Tibial artery (tissue), 4 donors: ENCODE results near the gene RFNG.
A peak's percentile ranks its signal among the peaks of the same experiment; 100 is the strongest.

Experiments used
- DNase-seq, 2 donors: peaks; one replicate each; pipeline ENCODE4 v3.0.0-alpha.2; 2019
- H3K27ac ChIP-seq, 2 donors: fragments of 200-600 bp; sonication (generic) in 1 of 2; 1 replicate in 1 of 2; 2 replicates in 1 of 2; pipeline ENCODE4 v1.5.1; 2018 to 2019; ENCODE audit warnings: mild to moderate bottlenecking in 1 of 2
- H3K27me3 ChIP-seq, 2 donors: fragments of 200-600 bp; sonication (generic) in 1 of 2; one replicate each; pipeline versions ENCODE4 v1.5.1 to v1.6.0; 2016 to 2019
- H3K36me3 ChIP-seq, 3 donors: fragments of 200-600 bp; sonication (generic) in 2 of 3; one replicate each; pipeline ENCODE4 v1.5.1; 2016 to 2019; ENCODE audit warnings: mild to moderate bottlenecking in 2 of 3
- H3K4me1 ChIP-seq, 4 donors: fragments of 200-600 bp; sonication (generic) in 2 of 4; 1 replicate in 3 of 4; 2 replicates in 1 of 4; pipeline ENCODE4 v1.5.1; 2016 to 2019
- H3K4me3 ChIP-seq, 2 donors: fragments of 200-600 bp; sonication (generic) in 1 of 2; 1 replicate in 1 of 2; 2 replicates in 1 of 2; pipeline ENCODE4 v1.5.1; 2018 to 2019; ENCODE audit warnings: mild to moderate bottlenecking in 2 of 2
- H3K9me3 ChIP-seq, 3 donors: fragments of 200-600 bp; sonication (generic) in 1 of 3; one replicate each; pipeline ENCODE4 v1.5.1; 2016 to 2019
- CTCF ChIP-seq, 2 experiments: fragments of 200-600 bp in 1 of 2; fragments of 450-650 bp in 1 of 2; IDR thresholded peaks; one replicate each; pipeline ENCODE4 v1.5.1; 2017 to 2019; ENCODE audit warnings: antibody characterized with exemption in 2 of 2, mild to moderate bottlenecking in 1 of 2, moderate library complexity in 1 of 2
- intact Hi-C: fragments of 100-400 bp; cut with DNase I; formaldehyde crosslinking; loops from one replicate; pipeline ENCODE4 v1.15.0; 2023; ENCODE audit warnings: low total_unique reads

RFNG gene

GRCh38 chr17:82024859-82025258, 26.8 kb downstream of the RFNG start:
- H3K27me3 ChIP-seq: peaks cover 0 to 25% of the 10 kb centered on the region in 2 donors
- peaks cover 0 to 9% (median 0%) of the 10 kb centered on the region in 3 donors for H3K36me3 ChIP-seq
- no peak overlapping the region for H3K27ac ChIP-seq
- no peaks in the 10 kb centered on the region for H3K9me3 ChIP-seq
- H3K4me1 ChIP-seq: peaks cover 0 to 37% (median 26%) of the 10 kb centered on the region in 4 donors
- no peak overlapping the region for H3K4me3 ChIP-seq
- no peak for TF ChIP-seq CTCF (IDR thresholded peaks at IDR 0.05)
- no peak for DNase-seq
- intact Hi-C loops: no loop called here

- H3K27ac ChIP-seq: peak overlapping the region; percentile 25 to 54
- DNase-seq: no peak
- intact Hi-C loops: no loop called here
- TF ChIP-seq CTCF (IDR thresholded peaks at IDR 0.05): no peak
- H3K36me3 ChIP-seq: peaks cover 0 to 10% (median 5%) of the 10 kb centered on the region in 3 donors
- H3K4me3 ChIP-seq: peak overlapping the region; percentile 65 to 91
- H3K4me1 ChIP-seq: peaks cover 0 to 33% (median 25%) of the 10 kb centered on the region in 4 donors
- H3K27me3 ChIP-seq: peaks cover 0 to 13% of the 10 kb centered on the region in 2 donors
- H3K9me3 ChIP-seq: no peaks in the 10 kb centered on the region
Measured at GRCh38 chr17:82023447-82024241, 28.0 kb downstream of the RFNG start.

- Histone ChIP-seq H3K9me3 (no peaks in the 10 kb centered on the region), H3K4me1 (peaks cover 0 to 33% (median 25%) of the 10 kb centered on the region in 4 donors), H3K36me3 (peaks cover 0 to 13% (median 11%) of the 10 kb centered on the region in 3 donors), H3K27me3 (peaks cover 0 to 11% of the 10 kb centered on the region in 2 donors), H3K27ac (peak within 1 kb of the TSS; percentile 61 to 72), H3K4me3 (peak within 1 kb of the TSS; percentile 65 to 91)
- TF ChIP-seq CTCF (IDR thresholded peaks at IDR 0.05): no peak
- DNase-seq: peak; percentile 100
- intact Hi-C loops: no loop called here
Measured at GRCh38 chr17:82022981-82023446, 28.6 kb downstream of the RFNG start, which contains the start of gene LRRC45. TSS of gene LRRC45 (plus strand) at chr17:82023305. CDS start at chr17:82023644, 339 bp downstream.

- intact Hi-C loops: no loop called here
- Histone ChIP-seq H3K27ac (peak within 1 kb of the TSS; percentile 61 to 72), H3K4me3 (peak within 1 kb of the TSS; percentile 65 to 91), H3K36me3 (peaks cover 0 to 18% (median 11%) of the 10 kb centered on the region in 3 donors), H3K27me3 (peaks cover 0 to 5% of the 10 kb centered on the region in 2 donors), H3K4me1 (peaks cover 0 to 33% (median 25%) of the 10 kb centered on the region in 4 donors), H3K9me3 (no peaks in the 10 kb centered on the region)
- TF ChIP-seq CTCF (IDR thresholded peaks at IDR 0.05): no peak
- no peak for DNase-seq
Measured at GRCh38 chr17:82022310-82022980, 29.2 kb downstream of the RFNG start, which contains the start of gene CENPX. TSS of gene CENPX (minus strand) at chr17:82022878. CDS start at chr17:82022861, 17 bp downstream.

GRCh38 chr17:82021900-82022309, 29.7 kb downstream of the RFNG start:
- peak overlapping the region; percentile 65 to 91 for H3K4me3 ChIP-seq
- peaks cover 0 to 33% (median 25%) of the 10 kb centered on the region in 4 donors for H3K4me1 ChIP-seq
- H3K36me3 ChIP-seq: peaks cover 0 to 24% (median 11%) of the 10 kb centered on the region in 3 donors
- H3K9me3 ChIP-seq: no peaks in the 10 kb centered on the region
- no peak for DNase-seq
- intact Hi-C loops: loop anchor here (2.0 kb wide), 1 partner anchor 63 kb away; no protein-coding TSS in a partner anchor
- TF ChIP-seq CTCF (IDR thresholded peaks at IDR 0.05): no peak
- H3K27ac ChIP-seq: peak overlapping the region; percentile 61 to 72
- no peaks in the 10 kb centered on the region for H3K27me3 ChIP-seq
